Measurements from ENCODE around the gene ACTL10.

The ACTL10 gene

DNA sequence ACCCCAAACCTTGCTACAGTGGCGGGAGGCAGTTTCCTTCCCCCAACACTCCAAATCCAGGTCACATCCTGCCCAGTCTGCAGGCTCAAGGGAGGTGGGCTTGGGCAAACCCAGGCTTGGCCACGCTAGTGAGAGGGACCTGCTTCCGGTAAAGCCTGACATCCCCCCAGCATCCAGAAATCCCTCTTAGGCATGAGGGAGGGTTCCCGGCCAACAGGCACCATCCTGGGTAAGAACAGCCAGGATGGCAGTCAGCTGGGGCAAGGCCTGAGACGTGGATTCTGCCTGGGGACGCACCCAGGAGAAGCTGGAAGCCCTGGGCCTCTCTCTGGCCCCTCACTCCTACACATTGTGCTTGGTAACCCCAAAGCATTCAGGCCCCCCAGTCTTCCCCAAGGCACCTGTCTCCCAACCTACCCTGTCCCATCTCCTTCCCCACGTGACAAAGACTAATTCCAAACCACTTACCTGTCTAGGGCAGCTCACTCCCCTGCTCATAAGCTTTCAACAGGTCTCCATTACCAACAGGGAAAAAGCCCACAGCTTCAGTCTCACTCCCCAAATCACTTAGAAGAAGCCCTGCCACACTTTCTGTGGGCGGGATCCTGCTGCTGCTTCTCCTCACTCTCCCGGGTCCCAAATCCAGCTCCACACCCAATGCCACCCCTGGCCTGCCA is 2.5 kb upstream of the ACTL10 start:
- DNase-seq, result no peak

DNA sequence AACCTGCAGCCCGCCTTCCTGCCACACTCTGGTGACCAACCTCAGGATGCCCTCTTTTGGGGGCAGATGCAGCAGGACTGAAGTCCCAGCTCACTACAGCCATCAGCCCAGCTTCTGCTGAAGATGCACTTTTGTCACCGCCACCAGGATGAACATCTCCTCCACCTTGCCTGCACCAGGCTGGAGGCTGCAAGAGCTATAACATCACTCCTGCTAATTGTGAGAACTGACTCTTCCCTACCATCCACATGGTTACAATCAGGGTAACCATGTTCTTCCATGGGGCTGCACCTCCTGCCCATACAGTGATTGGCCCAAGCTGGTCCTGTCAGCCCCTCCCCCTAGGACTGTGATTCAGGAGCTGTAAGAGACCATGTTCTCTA is 2.0 kb upstream of the ACTL10 start:
- DNase-seq, result no peak

DNA sequence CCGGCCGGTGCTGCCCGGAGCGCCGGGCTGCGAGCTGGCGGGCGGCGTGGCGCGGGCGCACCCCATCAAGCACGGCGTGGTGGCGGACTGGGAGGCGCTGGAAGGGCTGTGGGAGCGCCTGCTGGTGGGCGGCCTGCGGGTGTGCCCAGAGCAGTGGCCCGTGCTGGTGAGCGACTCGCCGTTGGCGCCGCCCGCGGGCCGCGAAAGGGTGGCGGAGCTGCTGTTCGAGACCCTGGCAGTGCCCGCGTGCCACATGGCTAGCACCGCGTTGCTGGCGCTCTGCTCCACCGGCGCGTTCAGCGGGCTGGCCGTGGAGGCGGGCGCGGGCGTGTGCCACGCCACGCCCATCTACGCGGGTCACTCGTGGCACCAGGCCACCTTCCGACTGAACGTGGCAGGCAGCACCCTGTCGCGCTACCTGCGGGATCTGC is 517 bp downstream of the ACTL10 start:
- DNase-seq, result no peak

DNA sequence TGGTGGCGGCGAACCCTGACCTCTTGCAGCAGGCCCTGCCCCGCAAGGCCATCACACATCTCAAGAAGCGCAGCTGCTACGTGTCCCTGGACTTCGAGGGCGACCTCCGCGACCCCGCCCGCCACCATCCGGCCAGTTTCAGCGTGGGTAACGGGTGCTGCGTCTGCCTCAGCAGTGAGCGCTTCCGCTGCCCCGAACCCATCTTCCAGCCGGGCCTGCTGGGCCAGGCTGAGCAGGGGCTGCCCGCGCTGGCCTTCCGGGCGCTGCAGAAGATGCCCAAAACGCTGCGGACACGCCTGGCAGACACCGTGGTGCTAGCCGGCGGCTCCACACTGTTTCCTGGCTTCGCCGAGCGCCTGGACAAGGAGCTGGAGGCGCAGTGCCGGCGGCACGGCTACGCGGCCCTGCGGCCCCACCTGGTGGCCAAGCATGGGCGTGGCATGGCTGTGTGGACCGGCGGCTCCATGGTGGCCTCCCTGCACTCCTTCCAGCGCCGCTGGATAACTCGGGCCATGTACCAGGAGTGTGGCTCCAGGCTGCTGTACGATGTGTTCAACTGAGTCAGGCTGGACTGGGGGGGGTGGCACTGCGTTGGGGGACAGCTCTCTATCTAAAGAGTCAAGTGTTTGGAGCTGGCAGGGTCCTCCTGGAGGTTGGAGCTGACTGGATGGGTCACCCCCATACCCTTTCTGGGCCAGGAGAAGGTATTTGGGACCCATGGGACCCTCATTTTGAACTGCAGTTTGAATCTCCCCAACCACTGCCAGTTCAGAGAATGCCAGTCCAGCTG is 1.1 kb downstream of the ACTL10 start:
- DNase-seq, result peak; percentile 62 to 72

DNA sequence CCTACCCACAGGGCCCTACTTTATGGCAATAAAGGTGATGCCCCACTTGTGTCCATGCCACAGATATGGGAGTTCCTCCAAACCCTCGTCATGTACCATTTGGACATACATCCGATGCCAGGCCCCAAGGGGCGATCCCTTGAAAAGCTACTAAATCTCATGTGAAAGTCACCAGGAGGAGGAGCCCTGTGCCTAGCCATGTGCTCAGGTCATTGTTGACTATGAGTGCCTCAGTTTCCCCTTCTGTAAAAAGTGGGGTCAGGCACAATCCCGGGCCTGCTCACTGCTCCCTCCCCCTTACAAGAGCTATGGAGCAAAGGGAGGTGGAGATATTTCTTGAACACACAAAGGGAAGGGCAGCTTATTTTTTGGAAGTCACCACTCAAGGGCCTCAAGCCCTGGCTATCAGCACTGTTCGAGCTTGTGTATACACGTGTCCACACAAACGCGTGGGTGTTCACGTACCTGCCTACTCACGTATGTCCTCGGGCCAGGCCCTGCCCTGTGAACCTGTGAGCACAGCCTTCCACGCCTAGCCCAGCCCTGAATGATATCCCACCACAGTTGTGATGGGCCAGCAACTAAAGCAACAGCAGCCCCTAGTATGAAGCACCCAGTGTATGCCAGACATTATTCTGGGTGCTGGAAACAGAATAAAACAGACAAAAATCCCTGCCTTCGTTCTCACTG is 1.9 kb downstream of the ACTL10 start:
- DNase-seq, result no peak

DNA sequence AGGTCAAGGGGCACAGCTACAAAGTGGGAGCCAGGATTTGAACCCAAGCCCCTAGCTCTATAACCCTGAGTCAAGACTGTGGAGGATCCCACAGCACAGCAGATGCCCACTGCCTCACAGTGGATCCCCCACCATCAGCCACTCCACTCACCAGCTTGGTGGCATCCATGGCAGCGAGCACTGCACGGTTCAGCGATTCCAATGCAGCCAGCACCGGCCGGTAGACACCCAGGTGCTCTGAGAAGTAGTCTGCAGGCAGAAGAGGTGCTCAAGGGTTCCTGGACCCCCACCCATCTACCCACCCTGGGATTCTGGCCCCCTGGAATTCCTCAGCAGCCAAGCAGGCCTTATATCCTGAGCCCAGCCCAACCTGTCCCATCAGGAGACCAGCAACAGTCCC is 2.5 kb downstream of the ACTL10 start:
- no peak for DNase-seq

DNA sequence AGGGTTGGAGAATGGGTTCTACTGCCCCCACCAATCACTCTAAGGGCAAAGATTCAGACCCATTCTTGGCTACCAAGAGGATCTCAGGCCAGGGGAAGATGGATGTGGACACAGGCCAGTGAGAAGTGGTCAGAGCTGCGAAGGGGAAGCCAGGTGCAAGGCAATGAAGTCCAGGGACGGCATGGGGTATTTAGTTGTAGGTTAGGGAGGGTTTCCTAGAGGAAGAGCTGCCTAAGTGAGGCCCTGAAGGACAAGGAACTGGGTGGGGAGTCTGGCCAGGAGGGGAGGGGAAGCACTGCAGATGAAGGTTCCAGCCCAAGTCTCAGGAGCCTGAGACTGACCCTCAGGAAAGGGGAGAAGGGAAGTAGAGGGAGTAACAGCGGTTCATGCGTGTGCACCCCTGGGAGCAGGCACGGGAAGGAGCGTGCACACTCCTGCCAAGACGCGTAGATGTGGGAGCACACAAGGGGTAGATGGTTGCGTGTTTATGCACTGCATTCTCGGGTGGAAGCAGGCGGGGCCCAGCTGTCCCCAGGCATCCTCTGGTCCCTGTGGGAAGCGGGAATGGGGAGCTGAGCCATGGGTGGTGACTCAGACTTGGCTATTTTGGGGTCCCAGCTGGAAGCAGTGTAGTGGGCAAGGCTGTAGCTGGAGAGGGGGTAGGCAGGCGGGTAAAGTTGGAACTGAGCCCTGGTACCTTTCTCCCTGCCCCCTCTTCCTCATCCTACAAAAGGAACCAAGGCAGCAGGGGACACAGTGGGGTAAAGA is 3.3 kb downstream of the ACTL10 start:
- DNase-seq, result no peak

DNA sequence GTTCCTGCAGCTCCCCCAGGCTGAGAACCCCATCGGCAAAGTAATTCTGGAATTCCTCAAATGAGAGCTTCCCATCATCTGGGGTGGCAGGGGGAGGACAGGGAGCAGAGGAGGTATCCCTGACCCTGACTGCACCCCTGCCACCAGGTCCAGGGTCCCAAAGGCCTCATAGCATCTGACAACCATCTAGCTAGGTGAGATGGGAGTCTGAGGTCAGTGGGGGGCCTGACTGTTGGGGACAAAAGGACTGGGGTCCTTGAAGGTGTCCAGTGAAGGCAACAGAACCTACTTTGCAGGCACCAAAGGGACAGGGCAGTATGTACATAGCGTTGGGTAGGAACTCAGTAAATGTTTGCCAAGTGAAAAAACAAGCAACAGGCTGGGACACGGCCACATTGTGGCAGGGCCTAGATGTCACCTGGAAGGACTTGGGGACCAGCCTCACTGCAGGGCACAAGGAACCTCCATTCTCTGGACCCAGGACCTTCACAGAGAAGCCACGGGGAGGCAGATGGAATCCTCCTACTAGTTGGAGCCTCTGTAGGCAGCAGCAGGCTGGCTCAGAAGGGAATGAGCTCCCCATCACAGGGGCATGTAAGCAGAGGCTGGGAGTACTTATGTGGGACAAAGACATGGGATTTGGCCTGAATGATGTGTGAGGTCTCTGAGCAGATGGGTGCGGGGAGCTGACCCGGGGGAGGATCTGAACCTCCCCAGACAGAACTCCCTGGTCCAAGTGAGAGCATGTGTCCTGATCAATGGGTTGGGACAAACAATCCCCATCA is 4.2 kb downstream of the ACTL10 start:
- no peak for DNase-seq

DNA sequence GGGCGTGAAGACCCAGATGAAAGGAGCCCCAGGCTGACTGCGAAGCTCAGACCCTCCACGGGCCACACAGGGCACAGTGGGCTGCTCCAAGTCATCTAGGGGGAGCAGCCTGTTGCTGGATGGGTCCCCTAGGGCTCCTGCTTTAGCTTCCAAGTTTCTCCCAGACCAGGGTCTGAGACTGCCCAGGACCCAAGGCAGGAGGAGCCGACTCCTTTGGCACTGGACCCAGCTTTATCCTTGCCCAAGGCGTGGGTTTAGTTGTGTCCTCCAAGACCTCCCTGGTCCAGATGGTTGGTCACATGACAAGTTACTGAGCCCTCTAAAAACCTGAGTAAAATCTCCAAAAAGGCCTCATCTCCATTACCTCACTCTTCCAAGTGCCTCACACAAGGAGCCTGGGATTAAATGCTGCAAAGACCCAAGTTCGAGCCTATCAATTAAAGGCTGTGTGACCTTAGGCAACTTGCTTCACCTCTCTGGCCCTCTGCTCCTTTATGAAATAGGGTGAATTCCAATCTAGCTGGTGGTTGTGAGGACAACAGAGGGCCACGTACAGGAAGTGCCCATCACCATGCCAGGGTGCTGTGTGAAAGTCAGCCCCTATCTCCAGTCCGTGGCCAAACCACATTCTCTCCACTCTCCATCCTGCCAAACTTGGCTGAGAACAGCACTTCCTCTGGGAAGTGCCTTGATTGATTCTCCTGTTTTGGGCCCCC is 5.0 kb downstream of the ACTL10 start:
- DNase-seq, result no peak

DNA sequence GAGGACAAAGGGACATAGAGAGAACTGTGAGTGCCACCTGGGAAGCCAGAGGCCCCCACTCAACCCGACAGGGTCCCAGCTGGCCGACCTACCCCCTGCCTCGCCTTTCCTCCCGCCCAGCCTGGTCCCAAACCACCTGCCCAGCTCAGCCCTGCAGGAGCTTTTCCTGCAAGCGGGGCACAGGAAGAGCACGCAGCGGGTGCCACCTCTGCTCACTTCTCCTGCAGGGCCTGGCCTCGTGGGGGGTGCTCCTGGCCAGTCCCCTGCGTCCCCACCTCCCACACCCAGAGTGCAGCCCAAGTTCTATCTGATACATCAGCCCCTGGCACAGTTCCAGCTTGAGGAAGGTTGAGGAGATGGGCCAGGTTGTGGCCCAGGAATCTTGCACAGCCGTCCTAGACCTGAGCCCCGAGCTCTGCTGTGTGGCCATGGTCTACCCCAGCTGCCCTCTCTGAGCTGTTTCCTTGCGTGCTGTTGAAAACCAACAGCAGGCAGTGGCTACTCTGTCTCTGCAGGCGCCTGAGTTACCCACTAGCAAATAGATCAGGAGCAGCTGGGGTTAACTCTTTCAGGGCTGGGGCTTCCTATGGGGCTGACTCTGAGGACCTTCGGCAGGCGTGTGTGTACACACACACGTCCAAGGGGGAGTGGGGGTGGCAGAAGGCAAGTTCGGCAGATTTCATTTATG is 5.8 kb downstream of the ACTL10 start:
- DNase-seq, result no peak

DNA sequence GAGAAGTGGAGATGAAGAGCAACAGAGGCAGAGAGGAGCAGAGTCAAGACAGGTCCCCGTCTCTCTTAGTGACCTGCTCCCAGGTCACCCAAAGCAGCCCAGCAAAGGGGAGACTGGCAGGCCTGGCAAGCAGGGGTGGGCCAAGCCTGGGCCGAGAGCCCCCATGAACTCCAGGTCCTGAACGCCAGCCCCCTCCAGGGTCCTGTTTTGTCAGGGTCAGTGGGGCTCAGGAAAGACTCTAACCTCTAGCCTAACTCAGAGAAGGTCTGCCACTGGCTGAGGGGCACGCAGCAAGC is 6.3 kb downstream of the ACTL10 start:
- DNase-seq, result no peak

DNA sequence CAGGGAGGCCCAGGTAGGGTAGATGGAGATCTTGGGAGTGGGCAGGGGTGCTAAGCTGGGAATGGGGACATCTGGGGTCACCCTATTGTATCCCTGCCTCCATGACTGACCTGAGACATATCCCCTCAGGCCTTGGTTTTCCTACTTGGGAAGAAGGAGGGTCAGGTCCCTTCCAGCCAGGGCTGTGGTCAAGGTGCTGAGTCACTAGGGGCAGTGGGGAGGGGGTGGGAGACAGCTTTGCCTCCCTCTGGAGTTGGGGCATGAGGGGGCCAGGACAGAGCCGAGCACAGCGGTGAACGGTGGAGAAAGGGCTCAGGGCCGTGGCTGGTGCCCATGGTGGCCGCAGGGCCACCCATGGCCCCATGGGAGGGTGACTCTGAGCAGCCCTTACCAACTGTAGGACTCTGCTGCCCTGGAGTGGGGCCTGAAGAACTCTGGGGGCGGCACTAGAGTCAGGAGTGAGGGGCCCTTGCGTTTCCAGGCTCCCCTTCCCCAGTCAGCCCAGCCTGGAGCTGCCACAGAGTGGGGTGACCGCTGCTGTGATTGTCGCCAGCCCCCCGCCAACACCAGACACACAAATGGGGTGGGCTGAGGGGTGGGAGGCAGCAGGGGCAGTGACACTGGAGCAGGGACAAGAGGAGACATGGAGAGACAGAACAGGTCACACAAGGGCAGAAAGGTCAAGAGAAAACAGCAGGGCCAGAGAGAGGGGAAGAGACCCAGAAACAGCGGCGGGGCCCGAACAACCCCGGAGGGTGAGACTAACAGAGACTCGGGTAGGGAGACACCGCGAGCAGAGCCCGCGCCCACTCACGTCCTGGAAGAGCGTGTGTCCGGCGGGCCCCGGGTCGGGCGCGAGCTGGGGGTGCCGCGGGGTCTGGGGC is 6.9 kb downstream of the ACTL10 start:
- DNase-seq, result peak in 1 of 2 donors; percentile 33

DNA sequence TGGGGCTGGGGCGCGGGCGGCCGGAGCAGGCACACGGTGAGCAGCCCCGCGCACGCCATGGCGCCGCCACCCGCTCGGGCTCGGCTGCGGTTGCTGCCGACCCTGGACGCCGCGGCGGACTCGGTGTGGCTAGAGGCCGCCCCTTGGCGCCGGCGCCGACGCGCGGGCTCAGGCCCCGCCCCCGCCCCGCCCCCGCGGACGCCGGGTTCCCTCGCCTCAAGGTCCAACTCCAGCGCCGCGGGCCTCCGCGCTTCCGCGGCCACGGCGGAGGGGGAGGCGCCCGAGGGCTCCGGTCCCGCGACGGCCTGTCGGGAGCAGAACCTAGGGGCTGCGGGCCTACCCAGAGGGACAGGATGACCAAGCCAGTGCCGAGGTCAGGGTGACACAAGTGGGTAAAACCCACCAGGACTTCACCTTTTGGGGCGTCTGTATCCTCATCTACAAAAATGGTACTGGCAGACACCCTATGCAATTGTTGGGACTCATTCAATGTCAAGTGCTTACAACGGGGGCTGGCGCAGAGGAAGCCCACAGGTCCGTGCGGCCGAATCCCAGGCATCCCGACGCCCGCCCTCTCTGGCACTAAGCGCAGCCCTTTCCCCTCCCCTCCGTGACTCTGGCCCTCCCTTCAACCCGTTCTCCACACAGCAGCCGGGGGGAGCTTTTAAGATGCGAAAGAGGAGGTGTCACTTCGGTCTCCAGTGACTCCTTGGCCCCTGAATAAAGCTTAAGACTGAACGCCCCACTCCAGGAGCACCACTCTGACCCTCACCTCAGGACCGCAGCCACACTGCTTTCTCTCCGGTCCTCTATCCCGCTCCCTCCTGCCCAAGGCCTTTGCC is 7.8 kb downstream of the ACTL10 start, which contains the start of gene NECAB3:
Gene NECAB3, minus strand, starts transcription at position 135 of the 842 bp plus-strand sequence. Its CDS starts 76 bp downstream, at position 59.
- DNase-seq, result peak; percentile 45 to 69

DNA sequence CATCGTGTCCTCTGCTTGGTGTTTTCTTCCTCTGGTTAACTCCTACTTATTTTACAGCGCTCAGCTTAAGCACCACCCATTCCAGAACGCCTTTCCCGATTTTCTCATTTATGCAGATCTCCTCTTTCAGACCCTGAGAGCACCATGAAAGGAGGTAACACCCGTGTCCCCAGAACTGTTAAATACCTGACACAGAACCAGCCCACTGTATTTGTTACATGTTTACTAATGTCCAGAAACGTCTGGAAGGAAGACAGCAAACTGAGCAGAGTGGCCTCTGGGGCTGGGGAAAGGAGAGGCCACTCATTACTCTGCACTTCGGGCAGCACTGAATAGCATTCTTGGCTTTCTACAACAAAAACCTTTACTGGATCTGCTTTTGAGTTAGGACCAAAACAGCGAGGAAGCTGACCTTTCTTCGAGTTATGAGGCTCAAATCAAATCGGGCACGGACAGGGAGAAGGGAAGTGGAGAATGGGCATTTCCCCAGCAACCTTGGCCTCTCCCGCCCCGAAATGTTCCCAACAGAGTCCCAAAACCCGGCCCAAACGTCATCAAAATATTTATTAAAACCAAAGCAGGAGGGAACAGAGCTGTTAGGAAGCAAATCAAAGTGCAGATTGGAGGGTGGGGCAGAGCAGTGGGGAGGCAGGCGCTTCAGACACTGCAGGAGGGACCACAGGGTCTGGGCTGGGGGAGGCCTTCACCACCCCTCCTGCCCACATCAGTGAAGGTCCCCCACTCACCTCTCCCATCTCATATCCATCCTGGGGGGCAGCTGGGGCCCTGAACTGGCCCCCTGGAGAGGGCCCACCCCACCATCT is 8.6 kb downstream of the ACTL10 start:
- DNase-seq, result no peak

DNA sequence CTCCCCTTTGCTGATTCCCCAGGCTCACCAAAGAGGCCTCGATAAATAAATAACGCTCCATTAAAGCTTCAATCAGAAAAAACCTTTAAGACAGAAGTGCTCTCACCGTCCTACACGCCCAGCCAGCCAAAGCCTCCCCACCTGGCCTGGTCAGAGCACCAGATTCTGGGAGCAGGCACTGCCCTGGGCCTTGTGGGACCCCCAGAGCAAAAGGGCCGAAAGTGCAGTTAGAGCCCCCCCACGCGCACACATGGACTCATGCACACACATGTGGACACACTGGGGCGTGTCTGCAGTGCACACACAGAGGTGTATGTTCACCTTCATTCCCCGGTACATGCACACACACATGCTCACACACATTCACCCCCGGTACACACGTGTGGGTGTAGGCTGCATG is 9.4 kb downstream of the ACTL10 start:
- DNase-seq, result no peak

DNA sequence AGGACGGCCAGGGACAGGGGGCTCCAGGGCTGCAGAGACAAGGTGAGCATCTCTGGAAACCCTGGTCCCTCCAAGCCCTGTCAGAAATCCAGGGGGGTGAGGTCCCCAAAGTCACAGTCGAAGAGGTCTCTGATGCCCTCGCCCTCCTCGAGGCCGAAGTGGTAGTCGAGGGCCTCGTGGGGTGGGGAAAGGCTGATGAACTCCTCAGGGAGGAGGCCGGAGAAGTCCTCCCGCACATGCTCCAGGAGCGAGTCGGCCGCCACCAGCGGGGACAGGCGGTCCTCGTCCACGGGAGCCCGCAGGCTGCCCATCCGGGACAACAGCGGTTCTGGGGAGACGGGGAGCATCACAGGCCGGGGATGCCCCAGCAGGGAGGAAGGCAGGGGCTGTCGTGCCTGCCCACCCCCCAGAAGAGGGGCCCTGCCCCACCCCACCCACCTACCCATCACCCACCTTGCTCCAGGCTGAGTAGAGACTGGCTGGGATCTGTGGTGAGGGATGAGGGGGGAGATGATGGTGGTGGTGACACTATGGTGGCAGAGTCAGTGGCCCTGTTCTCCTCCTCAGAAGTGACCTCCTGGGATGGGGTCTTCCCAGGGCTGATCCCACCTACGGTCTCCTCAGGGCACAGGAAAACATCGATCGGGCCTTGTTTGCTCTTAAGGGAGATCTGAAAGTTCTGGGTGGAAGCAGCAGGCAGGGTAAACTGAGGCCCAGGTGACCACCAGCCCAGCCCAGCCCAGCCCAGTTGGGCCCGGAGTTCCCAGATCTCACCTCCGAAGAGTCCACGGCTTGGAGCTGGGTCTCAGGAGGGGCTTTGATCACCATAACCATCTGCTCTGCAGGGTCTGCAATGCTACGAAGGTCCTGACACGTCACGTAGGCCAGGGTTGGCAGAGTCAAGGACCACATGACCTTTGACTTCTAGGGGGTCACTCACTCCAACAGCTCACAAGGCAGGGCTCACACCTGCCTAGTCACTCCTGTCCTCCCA is 10.2 kb downstream of the ACTL10 start:
- no peak for DNase-seq
